ENCODE data around the gene XBP1. TPM values are rescaled to one million over a fixed set of nuclear protein-coding genes. Genes with fewer than 3 reads are reported as not detected.

The XBP1 gene
- total and polyA plus RNA-seq, 4 donors = 303 to 705 (median 605) TPM

- H3K27me3 ChIP-seq (ENCODE audit: control insufficient read depth in 4 of 4, insufficient read depth in 4 of 4, low read length in 3 of 4) = no peaks in the 10 kb centered on the region
- H3K4me1 ChIP-seq (ENCODE audit: control insufficient read depth in 4 of 4, insufficient read depth in 4 of 4, low read length in 3 of 4) = peaks cover 0 to 13% (median 0%) of the 10 kb centered on the region in 4 donors
- no peaks in the 10 kb centered on the region for H3K36me3 ChIP-seq (ENCODE audit: control insufficient read depth in 4 of 4, insufficient read depth in 3 of 4, low read depth in 1 of 4, low read length in 3 of 4)
- no peak for TF ChIP-seq REST (IDR thresholded peaks at IDR 0.05)
- no peak for TF ChIP-seq RXRA (IDR thresholded peaks at IDR 0.05)
- TF ChIP-seq YY1 (IDR thresholded peaks at IDR 0.05) = no peak
- no peak for TF ChIP-seq HNF4A (conservative IDR thresholded peaks at IDR 0.05)
- TF ChIP-seq FOXA2 (IDR thresholded peaks at IDR 0.05) = no peak
- no peak for TF ChIP-seq CTCF (IDR thresholded peaks at IDR 0.05; ENCODE audit: low read depth, low read length, missing input control)
- no peak for TF ChIP-seq EGR1 (IDR thresholded peaks at IDR 0.05; ENCODE audit: low read depth in 2 of 2)
- TF ChIP-seq GABPA (IDR thresholded peaks at IDR 0.05 in 1 of 2, conservative IDR thresholded peaks at IDR 0.05 in 1 of 2) = no peak
- no peak for TF ChIP-seq NR2F2 (IDR thresholded peaks at IDR 0.05)
- no peak for TF ChIP-seq TAF1 (conservative IDR thresholded peaks at IDR 0.05)
- no peak for TF ChIP-seq ZBTB33 (IDR thresholded peaks at IDR 0.05)
- TF ChIP-seq FOXA1 (IDR thresholded peaks at IDR 0.05) = no peak
- no peak for TF ChIP-seq RAD21 (IDR thresholded peaks at IDR 0.05)
- TF ChIP-seq JUND (IDR thresholded peaks at IDR 0.05) = no peak
- TF ChIP-seq MAX (IDR thresholded peaks at IDR 0.05) = no peak
- no peak for TF ChIP-seq ATF3 (IDR thresholded peaks at IDR 0.05)
- no peak for TF ChIP-seq HNF4G (IDR thresholded peaks at IDR 0.05)
- TF ChIP-seq SP1 (IDR thresholded peaks at IDR 0.05) = no peak
- DNase-seq (ENCODE audit: low spot score) = no peak
- no peak overlapping the region for H3K9ac ChIP-seq (ENCODE audit: low read depth in 1 of 2, low read length in 2 of 2)
- H3K9me3 ChIP-seq (ENCODE audit: control insufficient read depth in 4 of 4, low read length in 3 of 4) = no peaks in the 10 kb centered on the region
- no peak overlapping the region for H3K4me3 ChIP-seq (ENCODE audit: low read depth in 1 of 3, low read length in 3 of 3)
- H3K27ac ChIP-seq (ENCODE audit: low read depth in 1 of 2, low read length in 2 of 2) = no peak overlapping the region
- WGBS = 87% methylated on average over 6 of the region's 6 CpGs
Observed at GRCh38 chr22:28768701-28769393, 31.5 kb downstream of the XBP1 start.
